Suprapubic skin (tissue), 4 donors: ENCODE results near the gene IFI44. TPM values are rescaled to one million over a fixed set of nuclear protein-coding genes. Genes with fewer than 3 reads are reported as not detected.

ENCODE experiments used
- DNase-seq, 2 donors: peaks; one replicate each; pipeline ENCODE4 v3.0.0-alpha.2; 2019; ENCODE audit warnings: low spot score in 2 of 2
- H3K27ac ChIP-seq: fragments of 200-600 bp; sonication (generic); one replicate; pipeline ENCODE4 v1.5.1; 2019
- H3K27me3 ChIP-seq: fragments of 200-600 bp; sonication (generic); one replicate; pipeline ENCODE4 v1.5.1; 2019
- H3K36me3 ChIP-seq: fragments of 200-600 bp; sonication (generic); one replicate; pipeline ENCODE4 v1.5.1; 2019
- H3K4me1 ChIP-seq: fragments of 200-600 bp; sonication (generic); one replicate; pipeline ENCODE4 v1.5.1; 2019
- H3K4me3 ChIP-seq: fragments of 200-600 bp; sonication (generic); one replicate; pipeline ENCODE4 v1.5.1; 2019; ENCODE audit warnings: mild to moderate bottlenecking
- H3K9me3 ChIP-seq: fragments of 200-600 bp; sonication (generic); one replicate; pipeline ENCODE4 v1.5.1; 2019
- CTCF ChIP-seq, 2 donors: fragments of 200-600 bp in 1 of 2; fragments of 450-650 bp in 1 of 2; sonication (generic) in 1 of 2; IDR thresholded peaks; one replicate each; pipeline ENCODE4 v1.5.1; 2016 to 2019; ENCODE audit warnings: antibody characterized with exemption in 2 of 2, mild to moderate bottlenecking in 1 of 2, moderate library complexity in 1 of 2
- EP300 ChIP-seq: sonication (generic); formaldehyde crosslinking; IDR thresholded peaks from one replicate; pipeline ENCODE4 v1.6.1; 2017; ENCODE audit warnings: antibody characterized with exemption
- POLR2A ChIP-seq, 2 donors: fragments of 450-650 bp; IDR thresholded peaks; one replicate each; pipeline ENCODE4 v1.6.1; 2017; ENCODE audit warnings: antibody characterized with exemption in 2 of 2, mild to moderate bottlenecking in 2 of 2, moderate library complexity in 2 of 2
- POLR2AphosphoS5 ChIP-seq, 3 donors: sonication (generic); formaldehyde crosslinking; IDR thresholded peaks; one replicate each; pipeline ENCODE4 v1.6.1; 2017; ENCODE audit warnings: antibody characterized with exemption in 3 of 3
- WGBS: methylation state at CpG from one replicate; pipeline ENCODE4 v1.1.5; 2018; 5-methylcytosine and 5-hydroxymethylcytosine counted together
- total RNA-seq, 4 donors: library from RNA; depleted of rRNA; stranded (reverse); fragments of >200 nt; gene quantifications; one replicate each; pipeline ENCODE4 v1.1.0, GENCODE V29; 2016

Gene IFI44
- total RNA-seq, 4 donors from 2014 or later: 1.8 to 7.1 (median 2.7) TPM

DNA sequence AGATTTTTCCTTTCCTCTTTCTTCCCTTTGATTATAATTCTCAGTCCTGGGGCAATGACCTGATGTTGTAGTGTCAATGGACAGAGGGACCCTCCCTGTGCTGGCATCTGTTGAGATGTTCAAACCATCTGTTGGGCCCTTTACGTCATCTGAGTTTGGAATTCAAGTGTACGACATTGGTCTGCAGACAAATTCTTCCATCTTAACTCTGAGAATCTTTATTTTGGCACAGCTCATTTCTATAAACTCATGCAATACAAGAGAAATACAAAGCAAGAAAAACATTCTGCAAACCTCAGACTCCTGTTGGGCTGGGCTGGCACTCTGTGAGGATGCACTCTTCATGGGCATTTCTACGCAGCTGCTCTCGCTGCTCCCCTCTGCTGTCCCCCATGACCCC is 54.2 kb downstream of the IFI44 start:
- TF ChIP-seq CTCF (IDR thresholded peaks at IDR 0.05) (no peak), POLR2A (IDR thresholded peaks at IDR 0.05) (no peak), EP300 (no peak), POLR2AphosphoS5 (IDR thresholded peaks at IDR 0.05) (no peak)
- H3K27me3 ChIP-seq: no peaks in the 10 kb centered on the region
- H3K4me1 ChIP-seq: no peaks in the 10 kb centered on the region
- H3K36me3 ChIP-seq: no peaks in the 10 kb centered on the region
- 71% methylated on average over 4 of the region's 4 CpGs for WGBS
- no peak overlapping the region for H3K27ac ChIP-seq
- no peak overlapping the region for H3K4me3 ChIP-seq
- H3K9me3 ChIP-seq: peaks cover 9% of the 10 kb centered on the region
- DNase-seq: no peak

- 93% methylated on average over 3 of the region's 3 CpGs for WGBS
- no peak overlapping the region for H3K4me3 ChIP-seq
- H3K27ac ChIP-seq: no peak overlapping the region
- no peaks in the 10 kb centered on the region for H3K9me3 ChIP-seq
- H3K27me3 ChIP-seq: no peaks in the 10 kb centered on the region
- no peaks in the 10 kb centered on the region for H3K4me1 ChIP-seq
- DNase-seq: no peak
- no peaks in the 10 kb centered on the region for H3K36me3 ChIP-seq
- TF ChIP-seq POLR2AphosphoS5 (IDR thresholded peaks at IDR 0.05) (no peak), CTCF (IDR thresholded peaks at IDR 0.05) (no peak), POLR2A (IDR thresholded peaks at IDR 0.05) (no peak), EP300 (no peak)
Measured at GRCh38 chr1:78712467-78713051, 62.9 kb downstream of the IFI44 start.

- Histone ChIP-seq H3K4me1 (no peaks in the 10 kb centered on the region), H3K9me3 (no peaks in the 10 kb centered on the region)
- no peak for TF ChIP-seq POLR2AphosphoS5 (IDR thresholded peaks at IDR 0.05)
Measured at GRCh38 chr1:78713297-78713696, 63.7 kb downstream of the IFI44 start.

More at GRCh38 chr1:78713297-78713696, 63.7 kb downstream of the IFI44 start:
- Histone ChIP-seq H3K4me3 (no peak overlapping the region), H3K36me3 (no peaks in the 10 kb centered on the region), H3K27me3 (no peaks in the 10 kb centered on the region), H3K27ac (no peak overlapping the region)
- no peak for DNase-seq

Other genes with a start within 250 kb of the IFI44 start
- gene PTGFR, start 158.9 kb upstream of the IFI44 start, total RNA-seq: 1 to 10 TPM; 2.2 to 5.9 (median 3.2) TPM
- 1 to 10 TPM in 3 of 4 donors, under 1 TPM in 1; 0.57 to 4.6 (median 2.2) TPM for gene IFI44L, start 29.4 kb upstream of the IFI44 start, total RNA-seq